Nephron (organoid): ENCODE data around the gene HPD.
A peak's percentile ranks its signal among the peaks of the same experiment; 100 is the strongest.

Source experiments
- H3K27ac Mint-ChIP-seq, 3 experiments: 2 replicates each; pipeline ENCODE4 v1.8.0; 2020; ENCODE audit warnings: mixed read lengths in 3 of 3, mild to moderate bottlenecking in 2 of 3, moderate library complexity in 1 of 3
- H3K27me3 Mint-ChIP-seq: 2 replicates; pipeline ENCODE4 v1.8.0; 2021; ENCODE audit warnings: low read depth, mild to moderate bottlenecking, moderate library complexity, mixed read lengths
- H3K36me3 Mint-ChIP-seq: 2 replicates; pipeline ENCODE4 v1.8.0; 2020; ENCODE audit warnings: low read depth, mixed read lengths
- H3K4me1 Mint-ChIP-seq: 2 replicates; pipeline ENCODE4 v1.8.0; 2020; ENCODE audit warnings: mixed read lengths
- H3K4me3 Mint-ChIP-seq, 3 experiments: 2 replicates each; pipeline ENCODE4 v1.8.0; 2020; ENCODE audit warnings: mild to moderate bottlenecking in 3 of 3, mixed read lengths in 3 of 3, moderate library complexity in 2 of 3
- H3K9me3 Mint-ChIP-seq: 2 replicates; pipeline ENCODE4 v1.8.0; 2020; ENCODE audit warnings: mixed read lengths
- TF ChIP-seq, protein P1 (sequence below), 3 experiments: fragments of 200-600 bp; sonication (generic); IDR thresholded peaks; one replicate each; pipeline ENCODE4 v1.5.0; 2021; ENCODE audit warnings: antibody characterized with exemption in 3 of 3; ENCODE audit not compliant: unreplicated experiment in 3 of 3

HPD gene

GRCh38 chr12:121804417-121805111 is 54.1 kb downstream of the HPD start:
- TF ChIP-seq, protein P1, sequence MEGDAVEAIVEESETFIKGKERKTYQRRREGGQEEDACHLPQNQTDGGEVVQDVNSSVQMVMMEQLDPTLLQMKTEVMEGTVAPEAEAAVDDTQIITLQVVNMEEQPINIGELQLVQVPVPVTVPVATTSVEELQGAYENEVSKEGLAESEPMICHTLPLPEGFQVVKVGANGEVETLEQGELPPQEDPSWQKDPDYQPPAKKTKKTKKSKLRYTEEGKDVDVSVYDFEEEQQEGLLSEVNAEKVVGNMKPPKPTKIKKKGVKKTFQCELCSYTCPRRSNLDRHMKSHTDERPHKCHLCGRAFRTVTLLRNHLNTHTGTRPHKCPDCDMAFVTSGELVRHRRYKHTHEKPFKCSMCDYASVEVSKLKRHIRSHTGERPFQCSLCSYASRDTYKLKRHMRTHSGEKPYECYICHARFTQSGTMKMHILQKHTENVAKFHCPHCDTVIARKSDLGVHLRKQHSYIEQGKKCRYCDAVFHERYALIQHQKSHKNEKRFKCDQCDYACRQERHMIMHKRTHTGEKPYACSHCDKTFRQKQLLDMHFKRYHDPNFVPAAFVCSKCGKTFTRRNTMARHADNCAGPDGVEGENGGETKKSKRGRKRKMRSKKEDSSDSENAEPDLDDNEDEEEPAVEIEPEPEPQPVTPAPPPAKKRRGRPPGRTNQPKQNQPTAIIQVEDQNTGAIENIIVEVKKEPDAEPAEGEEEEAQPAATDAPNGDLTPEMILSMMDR (IDR thresholded peaks at IDR 0.05; ENCODE audit: unreplicated experiment in 3 of 3), result no peak
- Mint-ChIP-seq H3K4me3 (peak overlapping the region; percentile 98 to 99 (median 98)), H3K27ac (peak overlapping the region; percentile 93 to 99 (median 98)), H3K36me3 (peaks cover 20% of the 10 kb centered on the region), H3K9me3 (no peaks in the 10 kb centered on the region), H3K4me1 (peaks cover 19% of the 10 kb centered on the region), H3K27me3 (no peaks in the 10 kb centered on the region)

DNA sequence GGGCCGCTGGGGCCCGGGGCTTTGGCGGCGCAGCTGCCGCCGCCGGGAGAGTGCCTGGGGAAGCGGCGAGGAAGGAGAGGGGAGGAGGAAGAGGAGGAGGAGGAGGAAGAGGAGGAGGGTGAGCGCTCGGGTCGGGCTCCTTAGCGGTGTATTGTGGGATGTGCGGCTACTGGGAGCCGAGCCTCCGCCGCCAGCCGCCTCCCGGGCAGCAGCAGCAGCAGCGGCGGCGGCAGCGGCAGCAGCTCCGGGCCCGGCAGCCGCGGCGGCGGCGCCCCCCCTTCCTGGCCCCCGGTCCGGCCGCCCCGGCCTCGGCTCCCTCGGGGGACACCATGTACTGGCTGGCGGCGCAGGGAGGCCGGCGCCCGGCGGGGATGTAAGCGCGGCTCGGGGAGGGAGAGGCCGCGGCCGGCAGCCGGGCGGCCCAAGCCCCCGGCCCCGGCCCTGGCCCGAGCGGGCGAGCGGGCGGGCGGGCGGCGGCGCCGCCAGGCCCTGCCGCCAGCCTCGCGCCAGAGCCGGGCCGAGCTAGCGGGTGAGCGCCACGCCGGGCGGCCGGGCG is 54.7 kb downstream of the HPD start, which contains the start of gene SETD1B:
SETD1B (plus strand) TSS at position 149 of the 556 bp plus-strand sequence. CDS start 729 bp downstream, outside the sequence.
- Mint-ChIP-seq H3K4me1 (peaks cover 23% of the 10 kb centered on the region), H3K27ac (peak within 1 kb of the TSS; percentile 99 to 100 (median 100)), H3K9me3 (no peaks in the 10 kb centered on the region), H3K27me3 (no peaks in the 10 kb centered on the region), H3K36me3 (peaks cover 19% of the 10 kb centered on the region), H3K4me3 (peak within 1 kb of the TSS; percentile 98 to 99 (median 98))
- TF ChIP-seq, protein P1 (IDR thresholded peaks at IDR 0.05; ENCODE audit: unreplicated experiment in 3 of 3), result no peak

GRCh38 chr12:121802843-121803698 is 55.6 kb downstream of the HPD start:
- peak overlapping the region; percentile 87 to 95 (median 92) for H3K4me3 Mint-ChIP-seq
- H3K4me1 Mint-ChIP-seq, result peaks cover 32% of the 10 kb centered on the region
- peaks cover 23% of the 10 kb centered on the region for H3K36me3 Mint-ChIP-seq
- TF ChIP-seq, protein P1 (IDR thresholded peaks at IDR 0.05; ENCODE audit: unreplicated experiment in 3 of 3), result no peak
- H3K9me3 Mint-ChIP-seq, result no peaks in the 10 kb centered on the region
- peak overlapping the region; percentile 99 to 100 (median 100) for H3K27ac Mint-ChIP-seq
- H3K27me3 Mint-ChIP-seq, result no peaks in the 10 kb centered on the region

GRCh38 chr12:121802485-121802842 is 56.2 kb downstream of the HPD start:
- Mint-ChIP-seq H3K27ac (peak overlapping the region; percentile 99 to 100 (median 100)), H3K4me1 (peaks cover 34% of the 10 kb centered on the region), H3K9me3 (no peaks in the 10 kb centered on the region), H3K36me3 (peaks cover 26% of the 10 kb centered on the region), H3K27me3 (no peaks in the 10 kb centered on the region), H3K4me3 (peak overlapping the region; percentile 87 to 95 (median 92))
- TF ChIP-seq, protein P1 (IDR thresholded peaks at IDR 0.05; ENCODE audit: unreplicated experiment in 3 of 3), result no peak

- peaks cover 28% of the 10 kb centered on the region for H3K36me3 Mint-ChIP-seq
- TF ChIP-seq, protein P1 (IDR thresholded peaks at IDR 0.05; ENCODE audit: unreplicated experiment in 3 of 3), result no peak
- peak overlapping the region; percentile 87 to 95 (median 92) for H3K4me3 Mint-ChIP-seq
- peaks cover 34% of the 10 kb centered on the region for H3K4me1 Mint-ChIP-seq
- no peaks in the 10 kb centered on the region for H3K27me3 Mint-ChIP-seq
- H3K27ac Mint-ChIP-seq, result peak overlapping the region; percentile 99 to 100 (median 100)
- H3K9me3 Mint-ChIP-seq, result no peaks in the 10 kb centered on the region
Observed at GRCh38 chr12:121801595-121802484, 56.8 kb downstream of the HPD start.
